GM12892 (cell line): ENCODE data around the gene GALNT2.

Experiments used
- POLR2A ChIP-seq: IDR thresholded peaks from 2 replicates; pipeline ENCODE4 v1.6.1; 2011; ENCODE audit warnings: low read depth, low read length, control low read depth
- POLR2AphosphoS5 ChIP-seq: IDR thresholded peaks from 2 replicates; pipeline ENCODE4 v1.6.1; 2011; ENCODE audit warnings: low read depth, low read length, control low read depth
- TAF1 ChIP-seq: IDR thresholded peaks from 2 replicates; pipeline ENCODE4 v1.6.1; 2011; ENCODE audit warnings: low read depth, mild to moderate bottlenecking, control low read depth, low read length, borderline replicate concordance

- TF ChIP-seq POLR2A (no peak), POLR2AphosphoS5 (no peak), TAF1 (no peak)
Observed at GRCh38 chr1:230061801-230062200, 5.2 kb upstream of the GALNT2 start.
